Activated CD4-positive, alpha-beta T cell treated with anti-CD3 and anti-CD28 coated beads, Interleukin-2, amount 10 ng/mL, durations not matched to agents 7 days and 5 days (primary cell): ENCODE data around the gene MTOR. TPM values are rescaled to one million over a fixed set of nuclear protein-coding genes. Genes with fewer than 3 reads are reported as not detected.
"Not testable (repeated sequence)": the region's sequence is repeated elsewhere in the genome, so short reads cannot be mapped to it uniquely, and the experiment has no call there.

Source experiments
- CTCF ChIA-PET: fragments of 350-600 bp; sonication (Branson Sonifier 250); formaldehyde crosslinking; loops from one replicate; lab custom pipeline; 2021; ENCODE audit warnings: antibody characterized with exemption; lab: Charles Lee
- POLR2A ChIA-PET: fragments of 350-600 bp; sonication (Branson Sonifier 250); formaldehyde crosslinking; loops from one replicate; lab custom pipeline; 2021; ENCODE audit warnings: antibody characterized with exemption; lab: Charles Lee
- DNase-seq: peaks from one replicate; pipeline ENCODE4 v3.0.0-alpha.2; 2020
- H3K27ac Mint-ChIP-seq: one replicate; pipeline ENCODE4 v1.8.0; 2021; ENCODE audit warnings: mild to moderate bottlenecking, moderate library complexity, mixed read lengths
- H3K27me3 Mint-ChIP-seq: one replicate; pipeline ENCODE4 v1.8.0; 2021; ENCODE audit warnings: mixed read lengths
- H3K36me3 Mint-ChIP-seq: one replicate; pipeline ENCODE4 v1.8.0; 2021; ENCODE audit warnings: low read depth, mixed read lengths
- H3K4me1 Mint-ChIP-seq: one replicate; pipeline ENCODE4 v1.8.0; 2021; ENCODE audit warnings: mixed read lengths
- H3K4me3 Mint-ChIP-seq: one replicate; pipeline ENCODE4 v1.8.0; 2021; ENCODE audit warnings: mild to moderate bottlenecking, moderate library complexity, mixed read lengths
- H3K9me3 Mint-ChIP-seq: one replicate; pipeline ENCODE4 v1.8.0; 2021; ENCODE audit warnings: mixed read lengths
- total RNA-seq, 2 experiments: library from RNA; stranded (reverse); gene quantifications; one replicate each; pipeline ENCODE4 v1.2.3, GENCODE V29; 2021

Gene MTOR
- total RNA-seq, 2 experiments from 2014 or later: 49.2 to 57.2 TPM

GRCh38 chr1:11184973-11185372, 77.4 kb downstream of the MTOR start:
- POLR2A ChIA-PET: no interaction called here
- CTCF ChIA-PET: interaction anchor here (1.0 kb wide), 2 partner anchors 9 to 148 kb away, joined by 3 read pairs; no protein-coding TSS in a partner anchor
- Mint-ChIP-seq H3K27ac (no peak overlapping the region), H3K4me3 (no peak overlapping the region), H3K36me3 (peaks cover 2% of the 10 kb centered on the region), H3K27me3 (no peaks in the 10 kb centered on the region), H3K9me3 (no peaks in the 10 kb centered on the region), H3K4me1 (no peaks in the 10 kb centered on the region)
- no peak for DNase-seq

GRCh38 chr1:11182884-11183283, 79.5 kb downstream of the MTOR start:
- POLR2A ChIA-PET: no interaction called here
- CTCF ChIA-PET: no interaction called here
- H3K9me3 Mint-ChIP-seq: no peaks in the 10 kb centered on the region
- no peaks in the 10 kb centered on the region for H3K4me1 Mint-ChIP-seq
- H3K4me3 Mint-ChIP-seq: no peak overlapping the region
- no peaks in the 10 kb centered on the region for H3K27me3 Mint-ChIP-seq
- H3K36me3 Mint-ChIP-seq: peaks cover 4% of the 10 kb centered on the region
- DNase-seq: no peak
- no peak overlapping the region for H3K27ac Mint-ChIP-seq

- ChIA-PET POLR2A (no interaction called here), CTCF (interaction anchor here (0.6 to 1.1 kb wide), 2 partner anchors 11 to 29 kb away, joined by 3 read pairs; no protein-coding TSS in a partner anchor)
- H3K4me3 Mint-ChIP-seq: no peak overlapping the region
- no peak overlapping the region for H3K27ac Mint-ChIP-seq
- H3K9me3 Mint-ChIP-seq: no peaks in the 10 kb centered on the region
- no peak for DNase-seq
- H3K27me3 Mint-ChIP-seq: no peaks in the 10 kb centered on the region
- no peaks in the 10 kb centered on the region for H3K4me1 Mint-ChIP-seq
- H3K36me3 Mint-ChIP-seq: peaks cover 4% of the 10 kb centered on the region
These were observed 82.0 kb downstream of the MTOR start for GRCh38 chr1:11180342-11180744.

- H3K27me3 Mint-ChIP-seq, H3K36me3 Mint-ChIP-seq, POLR2A ChIA-PET, H3K9me3 Mint-ChIP-seq, H3K4me1 Mint-ChIP-seq, H3K4me3 Mint-ChIP-seq, H3K27ac Mint-ChIP-seq, DNase-seq: not testable (repeated sequence)
- CTCF ChIA-PET: interaction anchor here (0.6 kb wide), 1 partner anchor 102 kb away, joined by 3 read pairs; no protein-coding TSS in a partner anchor
These were observed 82.6 kb downstream of the MTOR start for GRCh38 chr1:11179749-11180148.

- Mint-ChIP-seq H3K4me1 (no peaks in the 10 kb centered on the region), H3K4me3 (no peak overlapping the region), H3K27ac (no peak overlapping the region), H3K36me3 (peaks cover 2% of the 10 kb centered on the region), H3K9me3 (no peaks in the 10 kb centered on the region), H3K27me3 (no peaks in the 10 kb centered on the region)
- CTCF ChIA-PET: no interaction called here
- DNase-seq: no peak
- POLR2A ChIA-PET: no interaction called here
These were observed 83.2 kb downstream of the MTOR start for GRCh38 chr1:11179125-11179524.

GRCh38 chr1:11178021-11179015, 84.0 kb downstream of the MTOR start:
- no peak for DNase-seq
- no peak overlapping the region for H3K27ac Mint-ChIP-seq

GRCh38 chr1:11176081-11176706, 86.2 kb downstream of the MTOR start:
- ChIA-PET POLR2A (no interaction called here), CTCF (interaction anchor here (0.8 to 1.0 kb wide), 2 partner anchors 9 to 137 kb away, joined by 3 to 4 read pairs; no protein-coding TSS in a partner anchor)

More at GRCh38 chr1:11178021-11179015, 84.0 kb downstream of the MTOR start:
- Mint-ChIP-seq H3K27me3 (no peaks in the 10 kb centered on the region), H3K4me3 (no peak overlapping the region), H3K36me3 (peaks cover 2% of the 10 kb centered on the region), H3K4me1 (no peaks in the 10 kb centered on the region), H3K9me3 (no peaks in the 10 kb centered on the region)
- CTCF ChIA-PET: interaction anchor here (1.1 kb wide), 1 partner anchor 8 kb away, joined by 3 read pairs; no protein-coding TSS in a partner anchor
- POLR2A ChIA-PET: no interaction called here

GRCh38 chr1:11175461-11175860, 86.9 kb downstream of the MTOR start:
- Mint-ChIP-seq H3K27me3 (no peaks in the 10 kb centered on the region), H3K36me3 (peaks cover 2% of the 10 kb centered on the region), H3K27ac (no peak overlapping the region), H3K9me3 (no peaks in the 10 kb centered on the region), H3K4me3 (no peak overlapping the region), H3K4me1 (no peaks in the 10 kb centered on the region)
- ChIA-PET CTCF (interaction anchor here (0.8 kb wide), 1 partner anchor 9 kb away, joined by 3 read pairs; no protein-coding TSS in a partner anchor), POLR2A (no interaction called here)
- DNase-seq: no peak

More at GRCh38 chr1:11176081-11176706, 86.2 kb downstream of the MTOR start:
- Mint-ChIP-seq H3K27ac (no peak overlapping the region), H3K4me3 (no peak overlapping the region), H3K9me3 (no peaks in the 10 kb centered on the region), H3K4me1 (no peaks in the 10 kb centered on the region), H3K27me3 (no peaks in the 10 kb centered on the region), H3K36me3 (peaks cover 2% of the 10 kb centered on the region)
- no peak for DNase-seq

GRCh38 chr1:11174261-11174942, 87.9 kb downstream of the MTOR start:
- Mint-ChIP-seq H3K9me3 (no peaks in the 10 kb centered on the region), H3K4me1 (no peaks in the 10 kb centered on the region), H3K27me3 (no peaks in the 10 kb centered on the region), H3K4me3 (no peak overlapping the region), H3K27ac (no peak overlapping the region), H3K36me3 (peaks cover 2% of the 10 kb centered on the region)
- DNase-seq: no peak
- ChIA-PET POLR2A (no interaction called here), CTCF (interaction anchor here (1.6 kb wide), 1 partner anchor 15 kb away, joined by 3 read pairs; the partner anchor contains the start of gene ANGPTL7)

- Mint-ChIP-seq H3K27ac (no peak overlapping the region), H3K36me3 (peaks cover 15% of the 10 kb centered on the region), H3K9me3 (no peaks in the 10 kb centered on the region), H3K4me3 (no peak overlapping the region), H3K27me3 (no peaks in the 10 kb centered on the region), H3K4me1 (no peaks in the 10 kb centered on the region)
- ChIA-PET POLR2A (no interaction called here), CTCF (interaction anchor here (0.5 to 1.1 kb wide), 2 partner anchors 8 to 326 kb away, joined by 3 read pairs; no protein-coding TSS in a partner anchor)
- DNase-seq: no peak
These were observed 92.2 kb downstream of the MTOR start for GRCh38 chr1:11170102-11170501.

GRCh38 chr1:11169202-11169601, 93.1 kb downstream of the MTOR start:
- Mint-ChIP-seq H3K27me3 (no peaks in the 10 kb centered on the region), H3K9me3 (no peaks in the 10 kb centered on the region), H3K4me3 (no peak overlapping the region), H3K4me1 (no peaks in the 10 kb centered on the region), H3K27ac (no peak overlapping the region), H3K36me3 (peaks cover 24% of the 10 kb centered on the region)
- ChIA-PET CTCF (interaction anchor here (0.5 to 1.2 kb wide), 4 partner anchors 9 to 203 kb away, joined by 3 to 4 read pairs (median 4); no protein-coding TSS in a partner anchor), POLR2A (interaction anchor here (0.6 kb wide), 1 partner anchor 314 kb away, joined by 3 read pairs; no protein-coding TSS in a partner anchor)
- no peak for DNase-seq

- Mint-ChIP-seq H3K27me3 (no peaks in the 10 kb centered on the region), H3K4me1 (no peaks in the 10 kb centered on the region), H3K9me3 (no peaks in the 10 kb centered on the region), H3K27ac (no peak overlapping the region), H3K36me3 (peaks cover 24% of the 10 kb centered on the region), H3K4me3 (no peak overlapping the region)
- no peak for DNase-seq
- ChIA-PET POLR2A (interaction anchor here (0.6 kb wide), 1 partner anchor 313 kb away, joined by 3 read pairs; no protein-coding TSS in a partner anchor), CTCF (interaction anchor here (0.5 to 1.2 kb wide), 3 partner anchors 12 to 204 kb away, joined by 3 to 4 read pairs (median 4); no protein-coding TSS in a partner anchor)
These were observed 93.6 kb downstream of the MTOR start for GRCh38 chr1:11168731-11169130.
